Transverse colon (tissue), 4 donors: ENCODE results near the gene CIAO2A.

Source experiments
- POLR2A ChIP-seq: fragments of 450-650 bp; IDR thresholded peaks from one replicate; pipeline ENCODE4 v1.6.1; 2016; ENCODE audit warnings: antibody characterized with exemption, mild to moderate bottlenecking, moderate library complexity
- POLR2AphosphoS5 ChIP-seq, 3 donors: sonication (generic); formaldehyde crosslinking; IDR thresholded peaks; one replicate each; pipeline ENCODE4 v1.6.1; 2016; ENCODE audit warnings: antibody characterized with exemption in 3 of 3
- TF ChIP-seq, protein P1 (sequence below), 5 experiments: fragments of 200-600 bp in 3 of 5; fragments of 450-650 bp in 2 of 5; sonication (generic) in 3 of 5; IDR thresholded peaks; 1 replicate in 2 of 5; 2 replicates in 3 of 5; pipeline ENCODE4 v1.5.1; 2016 to 2017; ENCODE audit warnings: antibody characterized with exemption in 5 of 5, inconsistent platforms in 3 of 5, mild to moderate bottlenecking in 2 of 5, moderate library complexity in 1 of 5

DNA sequence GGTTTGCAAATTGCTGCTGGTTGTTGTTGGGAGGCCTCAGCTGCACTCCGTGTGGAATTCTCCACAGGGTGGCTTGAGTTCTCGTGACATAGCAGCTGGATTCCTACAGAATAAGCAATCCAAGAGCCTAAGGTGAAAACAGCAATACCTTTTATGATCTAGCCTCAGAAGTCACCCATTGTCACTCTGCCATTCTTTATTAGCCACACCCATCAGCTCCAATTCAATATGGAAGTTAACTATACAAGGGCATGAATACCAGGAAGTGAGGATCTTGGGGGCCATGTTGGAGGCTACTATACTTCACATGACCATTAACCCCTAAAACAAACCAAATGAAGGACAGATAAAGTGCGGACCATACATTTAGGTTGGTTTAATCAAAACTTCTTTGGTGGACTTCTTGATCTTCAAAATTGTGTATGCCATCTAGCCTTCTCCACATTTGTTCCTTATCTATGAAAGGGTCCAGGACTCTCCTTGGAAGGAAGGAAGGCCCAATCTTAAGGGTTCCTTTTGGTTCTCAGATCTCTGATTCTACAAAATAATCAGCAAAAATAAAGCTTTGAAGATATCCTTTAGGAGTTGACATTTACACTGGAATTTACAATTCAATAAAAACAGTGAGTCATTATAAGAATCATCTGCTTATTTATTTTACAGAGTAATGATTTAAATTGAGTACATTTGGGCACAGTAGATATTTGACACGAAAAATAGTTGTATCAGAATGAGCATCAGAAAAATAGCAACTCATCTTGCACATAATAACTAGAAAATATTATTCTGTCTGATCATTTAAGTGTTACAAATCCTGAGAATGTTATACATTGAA lies 21.5 kb downstream of the CIAO2A start:
- TF ChIP-seq, protein P1, sequence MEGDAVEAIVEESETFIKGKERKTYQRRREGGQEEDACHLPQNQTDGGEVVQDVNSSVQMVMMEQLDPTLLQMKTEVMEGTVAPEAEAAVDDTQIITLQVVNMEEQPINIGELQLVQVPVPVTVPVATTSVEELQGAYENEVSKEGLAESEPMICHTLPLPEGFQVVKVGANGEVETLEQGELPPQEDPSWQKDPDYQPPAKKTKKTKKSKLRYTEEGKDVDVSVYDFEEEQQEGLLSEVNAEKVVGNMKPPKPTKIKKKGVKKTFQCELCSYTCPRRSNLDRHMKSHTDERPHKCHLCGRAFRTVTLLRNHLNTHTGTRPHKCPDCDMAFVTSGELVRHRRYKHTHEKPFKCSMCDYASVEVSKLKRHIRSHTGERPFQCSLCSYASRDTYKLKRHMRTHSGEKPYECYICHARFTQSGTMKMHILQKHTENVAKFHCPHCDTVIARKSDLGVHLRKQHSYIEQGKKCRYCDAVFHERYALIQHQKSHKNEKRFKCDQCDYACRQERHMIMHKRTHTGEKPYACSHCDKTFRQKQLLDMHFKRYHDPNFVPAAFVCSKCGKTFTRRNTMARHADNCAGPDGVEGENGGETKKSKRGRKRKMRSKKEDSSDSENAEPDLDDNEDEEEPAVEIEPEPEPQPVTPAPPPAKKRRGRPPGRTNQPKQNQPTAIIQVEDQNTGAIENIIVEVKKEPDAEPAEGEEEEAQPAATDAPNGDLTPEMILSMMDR (IDR thresholded peaks at IDR 0.05) = no peak
- TF ChIP-seq POLR2A (no peak), POLR2AphosphoS5 (IDR thresholded peaks at IDR 0.05) (no peak)
